ENCODE measurements around the gene MED25. TPM values are rescaled to one million over a fixed set of nuclear protein-coding genes. Genes with fewer than 3 reads are reported as not detected.

MED25 gene
- total and polyA plus RNA-seq, 2 experiments from 2014 or later: 29.6 to 83.9 TPM

- peaks cover 13% of the 10 kb centered on the region for H3K4me1 ChIP-seq (ENCODE audit: insufficient read depth)
- H3K27ac ChIP-seq: no peak overlapping the region
- H3K27me3 ChIP-seq: no peaks in the 10 kb centered on the region
- 87% methylated on average over 29 of the region's 49 CpGs for WGBS (ENCODE audit: low lambda C conversion rate, missing lambda C conversion rate)
- H3K4me2 ChIP-seq: no peak overlapping the region
- no peak overlapping the region for H2AFZ ChIP-seq
- TF ChIP-seq, protein P1, sequence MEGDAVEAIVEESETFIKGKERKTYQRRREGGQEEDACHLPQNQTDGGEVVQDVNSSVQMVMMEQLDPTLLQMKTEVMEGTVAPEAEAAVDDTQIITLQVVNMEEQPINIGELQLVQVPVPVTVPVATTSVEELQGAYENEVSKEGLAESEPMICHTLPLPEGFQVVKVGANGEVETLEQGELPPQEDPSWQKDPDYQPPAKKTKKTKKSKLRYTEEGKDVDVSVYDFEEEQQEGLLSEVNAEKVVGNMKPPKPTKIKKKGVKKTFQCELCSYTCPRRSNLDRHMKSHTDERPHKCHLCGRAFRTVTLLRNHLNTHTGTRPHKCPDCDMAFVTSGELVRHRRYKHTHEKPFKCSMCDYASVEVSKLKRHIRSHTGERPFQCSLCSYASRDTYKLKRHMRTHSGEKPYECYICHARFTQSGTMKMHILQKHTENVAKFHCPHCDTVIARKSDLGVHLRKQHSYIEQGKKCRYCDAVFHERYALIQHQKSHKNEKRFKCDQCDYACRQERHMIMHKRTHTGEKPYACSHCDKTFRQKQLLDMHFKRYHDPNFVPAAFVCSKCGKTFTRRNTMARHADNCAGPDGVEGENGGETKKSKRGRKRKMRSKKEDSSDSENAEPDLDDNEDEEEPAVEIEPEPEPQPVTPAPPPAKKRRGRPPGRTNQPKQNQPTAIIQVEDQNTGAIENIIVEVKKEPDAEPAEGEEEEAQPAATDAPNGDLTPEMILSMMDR (IDR thresholded peaks at IDR 0.05; ENCODE audit: poor library complexity): peak; percentile 20
- no peak for TF ChIP-seq EZH2 (IDR thresholded peaks at IDR 0.05; ENCODE audit: borderline replicate concordance)
- H3K36me3 ChIP-seq (replicated peaks; ENCODE audit: insufficient read depth, low read depth): no peaks in the 10 kb centered on the region
- no peaks in the 10 kb centered on the region for H3K9me2 ChIP-seq (replicated peaks; ENCODE audit: insufficient read depth)
- H3K9me3 ChIP-seq (ENCODE audit: low read depth): no peaks in the 10 kb centered on the region
- no peak overlapping the region for H3K4me3 ChIP-seq
- H3K79me2 ChIP-seq: peaks cover 28% of the 10 kb centered on the region
- no peak for DNase-seq (ENCODE audit: low spot score)
- peaks cover 13% of the 10 kb centered on the region for H4K20me1 ChIP-seq (ENCODE audit: insufficient read depth, poor library complexity, severe bottlenecking)
Measured at GRCh38 chr19:49862391-49863253, 44.5 kb downstream of the MED25 start.

GRCh38 chr19:49863254-49863934, 45.3 kb downstream of the MED25 start:
- Histone ChIP-seq H3K4me1 (ENCODE audit: insufficient read depth) (peaks cover 18% of the 10 kb centered on the region), H3K36me3 (replicated peaks; ENCODE audit: insufficient read depth, low read depth) (no peaks in the 10 kb centered on the region), H3K79me2 (peaks cover 28% of the 10 kb centered on the region), H2AFZ (no peak overlapping the region), H3K9me3 (ENCODE audit: low read depth) (no peaks in the 10 kb centered on the region), H3K4me3 (no peak overlapping the region), H3K27ac (no peak overlapping the region), H3K9me2 (replicated peaks; ENCODE audit: insufficient read depth) (no peaks in the 10 kb centered on the region), H3K4me2 (no peak overlapping the region), H3K27me3 (no peaks in the 10 kb centered on the region), H4K20me1 (ENCODE audit: insufficient read depth, poor library complexity, severe bottlenecking) (peaks cover 10% of the 10 kb centered on the region)
- no peak for DNase-seq (ENCODE audit: low spot score)
- WGBS (ENCODE audit: low lambda C conversion rate, missing lambda C conversion rate): 94% methylated on average over 24 of the region's 24 CpGs
- TF ChIP-seq EZH2phosphoT487 (IDR thresholded peaks at IDR 0.05; ENCODE audit: low read depth, severe bottlenecking, unreplicated experiment): no peak
- TF ChIP-seq, protein P1 (IDR thresholded peaks at IDR 0.05; ENCODE audit: poor library complexity): no peak

- over 99% methylated on average over 16 of the region's 17 CpGs for WGBS (ENCODE audit: low lambda C conversion rate, missing lambda C conversion rate)
- DNase-seq (ENCODE audit: low spot score): no peak
- H3K79me2 ChIP-seq: peaks cover 28% of the 10 kb centered on the region
- no peak overlapping the region for H3K4me3 ChIP-seq
- no peaks in the 10 kb centered on the region for H3K9me2 ChIP-seq (replicated peaks; ENCODE audit: insufficient read depth)
- H3K4me2 ChIP-seq: no peak overlapping the region
- peaks cover 10% of the 10 kb centered on the region for H4K20me1 ChIP-seq (ENCODE audit: insufficient read depth, poor library complexity, severe bottlenecking)
- H3K36me3 ChIP-seq (replicated peaks; ENCODE audit: insufficient read depth, low read depth): no peaks in the 10 kb centered on the region
- H2AFZ ChIP-seq: no peak overlapping the region
- no peaks in the 10 kb centered on the region for H3K9me3 ChIP-seq (ENCODE audit: low read depth)
- TF ChIP-seq EZH2 (IDR thresholded peaks at IDR 0.05; ENCODE audit: borderline replicate concordance): no peak
- TF ChIP-seq, protein P1 (IDR thresholded peaks at IDR 0.05; ENCODE audit: poor library complexity): no peak
- TF ChIP-seq EZH2phosphoT487 (IDR thresholded peaks at IDR 0.05; ENCODE audit: low read depth, severe bottlenecking, unreplicated experiment): no peak
- no peak overlapping the region for H3K27ac ChIP-seq
- H3K27me3 ChIP-seq: no peaks in the 10 kb centered on the region
- peaks cover 24% of the 10 kb centered on the region for H3K4me1 ChIP-seq (ENCODE audit: insufficient read depth)
Measured at GRCh38 chr19:49863935-49864320, 45.8 kb downstream of the MED25 start.

Data from hepatocyte (in vitro differentiated cells).